ENCODE results near the gene PLPP2.

GRCh38 chr19:309206-309565 is 18.0 kb upstream of the PLPP2 start:
- TF ChIP-seq POLR2AphosphoS5 (IDR thresholded peaks at IDR 0.05; ENCODE audit: borderline replicate concordance, low read depth, low read length) (no peak), EZH2 (IDR thresholded peaks at IDR 0.05) (no peak), FOXP2 (optimal IDR thresholded peaks at IDR 0.05; ENCODE audit: control extremely low read depth, extremely low read length, insufficient read depth) (no peak)
